ENCODE data around the gene FBXW8.

FBXW8 gene

DNA sequence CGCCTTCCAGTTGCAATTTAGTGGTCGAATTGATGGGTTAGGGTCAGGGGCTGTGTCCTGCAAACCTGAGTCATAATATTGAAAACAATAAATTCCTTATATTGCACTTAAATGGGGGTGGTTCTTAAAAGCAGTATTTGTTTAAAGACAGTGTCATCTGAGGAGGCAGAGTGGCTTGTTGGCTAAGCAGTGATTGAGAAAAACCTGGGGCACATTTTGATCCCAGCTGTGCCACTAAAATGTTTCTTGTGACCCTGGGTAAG is 48.4 kb downstream of the FBXW8 start:
- DNase-seq: no peak

DNA sequence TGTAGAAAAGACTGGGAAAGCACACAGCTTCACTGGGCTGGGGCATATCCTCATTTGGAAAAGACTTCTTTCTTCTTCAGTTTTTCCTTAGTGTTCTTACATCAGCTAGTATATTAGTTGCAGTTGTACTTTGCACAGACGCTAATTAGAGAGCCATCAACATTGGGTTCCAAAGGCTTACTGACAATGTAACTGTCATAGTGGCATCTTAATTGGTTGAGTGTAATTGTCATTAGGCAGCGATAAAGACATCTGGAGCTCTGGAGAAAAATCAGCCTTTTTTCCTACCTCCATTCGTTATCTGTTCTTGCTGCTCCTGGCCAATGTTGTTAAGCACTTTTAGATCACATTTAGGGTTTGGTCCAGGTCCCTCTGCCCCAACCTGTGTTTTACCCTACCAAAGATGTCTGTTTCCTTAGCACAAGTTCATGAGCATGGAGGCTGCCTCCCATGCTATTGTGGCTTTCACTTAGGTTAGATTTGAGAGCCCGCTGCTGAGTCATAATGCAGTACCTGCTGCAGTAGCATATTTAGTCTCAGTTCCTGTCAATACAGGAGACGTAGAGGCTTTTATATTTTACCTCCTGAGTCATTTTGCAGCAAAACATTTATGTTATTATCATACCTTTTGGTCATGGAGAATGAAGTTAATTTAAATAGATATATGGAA is 49.2 kb downstream of the FBXW8 start:
- no peak for DNase-seq

DNA sequence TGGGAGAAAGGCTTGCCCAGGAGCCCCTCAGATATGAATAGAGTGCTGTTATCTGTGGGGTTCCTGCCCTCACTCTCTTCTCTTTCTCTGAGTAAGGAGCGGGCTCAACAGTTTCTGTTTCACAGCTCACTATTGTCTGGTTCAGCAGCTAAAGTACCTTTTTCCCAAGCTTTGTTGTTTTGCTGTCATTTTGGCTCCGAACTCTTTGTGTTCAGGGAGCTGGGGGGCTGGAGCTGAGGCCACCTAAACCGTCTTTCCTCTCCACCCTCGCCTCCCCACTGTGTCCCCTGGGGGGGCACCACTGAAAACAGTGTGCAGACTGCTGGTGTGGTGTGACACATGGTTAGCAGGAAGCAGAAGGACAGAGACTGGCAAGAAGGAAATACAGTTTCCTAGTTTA is 51.4 kb downstream of the FBXW8 start:
- DNase-seq: no peak

DNA sequence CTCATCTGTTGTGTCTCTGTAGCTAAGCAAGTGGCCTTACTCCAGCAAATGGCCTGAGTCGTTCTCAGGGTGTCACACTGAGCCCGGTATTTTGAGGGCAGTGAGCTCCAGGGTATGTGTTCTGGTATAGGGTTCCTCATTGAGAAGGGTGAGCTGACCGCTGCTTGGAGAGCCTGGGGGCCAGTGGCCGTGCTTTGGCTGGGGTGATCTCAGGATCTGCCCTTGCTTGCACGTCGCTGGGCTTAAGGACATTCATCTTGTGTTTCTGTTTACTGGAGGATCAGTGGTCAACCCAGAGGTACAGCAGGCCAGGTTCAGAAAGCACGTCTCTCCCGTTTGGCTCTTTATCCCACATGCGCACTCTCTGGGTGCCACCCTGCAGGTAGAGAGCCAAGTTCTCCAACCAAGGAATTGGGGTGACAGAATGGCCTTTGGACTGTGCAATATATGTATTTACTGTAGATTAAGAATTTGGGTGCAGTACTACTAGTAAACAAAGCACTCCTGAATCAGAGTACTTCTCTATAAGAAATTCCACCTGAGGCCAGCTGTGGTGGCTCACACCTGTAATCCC is 52.1 kb downstream of the FBXW8 start:
- DNase-seq: no peak

DNA sequence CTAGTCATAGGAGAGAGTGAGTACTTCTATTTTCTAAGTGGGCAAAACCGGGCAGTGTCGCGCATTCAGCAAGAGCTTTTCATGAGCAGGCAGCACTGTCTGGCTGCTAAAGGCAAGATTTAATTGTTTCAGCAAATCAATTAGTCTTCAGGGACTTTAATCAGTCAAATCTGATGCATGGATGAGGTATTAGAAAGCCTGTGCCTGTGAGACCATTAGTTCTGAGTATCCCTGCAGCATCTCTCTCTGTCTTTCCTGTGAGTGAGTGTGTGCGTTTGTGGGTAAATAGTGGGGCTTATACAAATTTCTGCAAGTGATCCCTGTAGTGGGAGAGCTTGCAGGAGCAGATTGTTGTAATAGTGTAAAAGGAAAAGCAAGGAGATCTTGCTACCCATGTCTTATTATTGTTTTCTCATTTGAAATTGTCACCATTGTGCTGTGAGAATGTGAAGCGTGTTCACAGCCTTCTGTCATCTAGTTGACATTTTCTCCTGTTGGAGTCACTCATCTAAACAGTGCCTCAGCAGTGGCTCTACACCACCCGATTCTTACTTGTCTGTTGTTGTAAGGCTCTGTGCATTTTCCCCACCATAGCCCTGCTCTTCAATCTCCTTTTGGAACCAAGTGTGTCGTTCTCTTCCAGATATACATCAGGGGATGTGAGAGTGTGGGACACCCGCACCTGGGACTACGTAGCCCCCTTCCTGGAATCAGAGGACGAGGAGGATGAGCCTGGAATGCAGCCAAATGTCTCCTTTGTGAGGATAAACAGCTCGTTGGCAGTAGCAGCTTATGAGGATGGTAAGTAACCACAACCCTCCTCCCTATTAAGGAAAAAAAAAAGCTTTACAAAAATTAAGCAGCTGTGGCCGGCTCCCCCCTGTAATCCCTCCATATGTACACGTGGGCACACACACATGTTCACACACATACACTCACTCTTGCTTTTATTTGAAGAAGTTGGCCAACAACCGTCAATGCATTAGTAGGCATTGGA is 53.6 kb downstream of the FBXW8 start:
- DNase-seq: no peak

DNA sequence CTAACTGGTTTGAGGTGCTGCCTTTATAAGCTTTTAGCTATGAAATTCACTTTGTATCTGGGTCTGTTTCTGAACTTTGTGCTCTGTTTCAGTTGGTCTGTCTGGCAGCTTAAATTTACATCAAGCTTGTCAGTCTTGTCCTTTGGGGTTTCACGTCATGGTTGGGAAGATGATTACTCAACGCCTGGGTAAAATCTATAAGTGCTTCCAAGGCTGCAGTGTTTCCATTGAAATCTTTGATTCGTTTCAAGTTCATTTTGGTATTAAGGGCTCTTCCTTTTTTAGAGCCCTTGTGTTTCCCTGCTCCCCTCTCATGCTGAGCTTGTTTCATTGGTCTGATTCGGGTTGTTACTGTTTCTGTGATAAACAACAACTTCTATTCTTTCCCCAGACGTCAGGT is 58.2 kb downstream of the FBXW8 start:
- no peak for DNase-seq

DNA sequence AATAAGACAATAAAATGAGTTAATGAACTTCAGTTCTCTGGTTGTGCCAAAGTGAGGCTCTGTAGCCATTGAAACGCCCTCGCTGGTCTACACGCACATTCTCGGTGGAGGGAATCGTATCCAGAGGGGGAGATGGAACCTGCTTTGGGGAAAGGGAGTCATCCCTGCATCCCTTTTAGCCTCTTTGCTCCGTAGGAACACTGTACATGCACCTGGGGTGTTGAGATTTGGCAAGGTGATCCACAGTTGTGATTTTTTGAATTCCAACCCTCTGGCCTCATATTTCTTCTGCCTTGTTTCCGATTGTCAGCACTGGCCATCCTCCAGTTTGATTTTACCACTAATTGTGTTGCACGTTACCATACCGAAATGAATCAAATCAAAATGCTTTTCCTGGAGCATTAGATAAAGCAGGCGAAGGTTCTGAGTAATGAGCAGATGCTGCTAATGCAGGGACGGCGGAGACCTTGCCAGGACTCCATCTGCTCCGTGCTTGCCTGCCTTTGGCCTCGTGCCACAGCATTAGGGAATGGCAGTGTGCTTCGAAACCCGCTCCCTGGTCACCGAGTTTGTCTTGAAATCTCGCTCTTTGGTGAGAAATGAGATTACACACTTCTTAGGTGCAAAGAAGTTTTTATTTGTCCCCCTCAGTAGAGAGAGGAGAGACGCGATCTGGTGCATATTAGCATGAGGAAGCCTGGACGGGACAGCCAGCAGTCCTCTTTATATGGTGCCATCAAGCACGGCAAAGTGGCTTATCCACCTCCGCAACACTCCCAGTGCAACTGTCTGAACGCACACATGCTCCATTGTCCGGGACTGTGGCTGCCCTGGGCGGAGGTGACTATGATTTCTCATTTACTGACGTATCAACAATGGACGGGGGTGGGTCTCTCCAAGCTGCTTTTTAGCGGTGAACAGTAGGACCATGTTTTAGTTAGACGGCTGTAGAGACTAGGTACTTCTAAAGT is 59.1 kb downstream of the FBXW8 start:
- DNase-seq: no peak

DNA sequence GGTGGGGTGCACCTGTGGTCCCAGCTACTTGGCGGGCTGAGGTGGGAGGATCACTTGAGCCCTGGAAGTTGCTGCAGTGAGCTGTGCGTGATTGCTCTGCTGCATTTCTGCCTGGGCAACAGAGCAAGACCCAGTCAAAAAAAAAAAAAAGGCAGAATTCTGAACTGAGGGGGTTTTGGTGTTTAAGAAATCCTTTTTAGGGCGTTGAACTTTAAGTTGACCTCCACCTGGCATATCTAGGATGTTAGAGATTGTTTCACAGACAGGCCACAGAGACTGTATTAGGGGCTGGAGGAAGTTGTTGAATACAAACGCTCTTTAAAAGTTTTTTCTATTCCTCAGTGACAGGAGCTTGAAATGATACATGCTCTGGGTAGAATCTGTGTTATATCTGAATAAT is 60.5 kb downstream of the FBXW8 start:
- DNase-seq: no peak

DNA sequence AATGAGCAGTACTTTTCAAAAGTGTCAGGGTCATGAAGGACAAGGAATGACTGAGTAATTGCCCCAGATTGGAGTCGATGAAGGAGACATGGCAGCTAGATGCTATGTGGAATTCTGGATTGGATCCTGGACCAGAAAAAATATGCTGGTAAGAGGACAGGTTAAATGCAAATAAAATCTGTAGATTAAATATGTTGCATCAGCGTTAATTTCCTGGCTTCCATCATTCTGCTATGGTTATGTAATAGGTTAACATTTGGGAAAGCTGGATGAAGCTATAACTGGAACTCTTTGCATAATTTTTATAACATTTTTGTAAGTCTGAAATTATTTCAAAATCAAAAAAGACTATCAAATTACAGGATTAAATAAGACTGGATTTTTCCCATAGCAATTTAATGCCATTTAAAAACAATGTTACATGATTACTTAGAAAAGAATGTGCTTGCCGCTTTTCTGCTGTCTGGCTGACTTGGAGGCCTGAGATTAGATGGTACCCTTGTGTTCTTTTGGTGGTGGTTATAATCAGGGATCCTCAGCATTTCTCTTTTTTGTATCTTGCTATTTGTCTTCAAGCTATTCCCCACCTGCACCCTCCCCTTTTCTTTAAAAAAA is 65.1 kb downstream of the FBXW8 start:
- DNase-seq: no peak

DNA sequence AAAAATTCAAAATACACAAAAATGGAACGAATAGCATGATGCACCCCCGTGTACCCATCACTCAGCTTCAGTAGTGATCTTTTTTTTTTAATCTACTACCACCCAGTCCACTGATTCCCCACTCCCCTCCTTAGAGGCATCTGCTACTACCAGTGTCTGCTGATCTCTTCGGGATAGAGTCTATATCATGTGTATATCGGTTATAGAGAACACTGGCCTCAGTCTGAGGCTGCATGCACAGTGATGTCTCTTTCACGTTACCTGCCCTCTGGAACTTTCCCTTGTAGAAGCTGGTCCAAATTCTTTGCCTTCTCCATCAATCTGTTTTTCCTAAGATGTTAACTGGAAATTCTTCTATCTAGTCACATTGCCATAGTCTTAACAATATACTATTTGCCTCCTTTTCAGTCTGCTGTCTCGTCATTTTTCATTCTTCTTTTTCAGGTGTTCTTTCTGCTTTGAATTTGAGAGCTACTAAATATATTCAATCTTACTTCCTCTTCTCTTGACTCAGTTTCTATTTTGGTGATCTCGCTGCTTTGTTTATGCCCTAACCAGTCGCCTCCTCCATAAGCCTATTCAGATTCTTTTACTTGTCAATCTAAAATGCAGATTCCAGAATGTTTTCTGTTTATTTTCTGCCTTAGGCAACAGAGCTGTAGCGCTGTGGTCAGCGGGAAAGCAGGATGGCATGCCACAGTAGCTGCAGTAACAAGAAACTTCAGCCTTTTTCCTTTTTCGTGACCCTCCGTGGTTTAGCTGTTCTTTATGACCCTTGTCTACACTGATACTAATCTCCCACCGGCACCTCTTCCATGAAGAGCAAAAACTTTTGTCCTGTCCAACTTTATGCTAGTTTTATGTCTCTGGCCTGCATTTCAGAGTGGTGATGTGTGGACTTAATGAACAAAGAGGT is 67.0 kb downstream of the FBXW8 start:
- DNase-seq: no peak

DNA sequence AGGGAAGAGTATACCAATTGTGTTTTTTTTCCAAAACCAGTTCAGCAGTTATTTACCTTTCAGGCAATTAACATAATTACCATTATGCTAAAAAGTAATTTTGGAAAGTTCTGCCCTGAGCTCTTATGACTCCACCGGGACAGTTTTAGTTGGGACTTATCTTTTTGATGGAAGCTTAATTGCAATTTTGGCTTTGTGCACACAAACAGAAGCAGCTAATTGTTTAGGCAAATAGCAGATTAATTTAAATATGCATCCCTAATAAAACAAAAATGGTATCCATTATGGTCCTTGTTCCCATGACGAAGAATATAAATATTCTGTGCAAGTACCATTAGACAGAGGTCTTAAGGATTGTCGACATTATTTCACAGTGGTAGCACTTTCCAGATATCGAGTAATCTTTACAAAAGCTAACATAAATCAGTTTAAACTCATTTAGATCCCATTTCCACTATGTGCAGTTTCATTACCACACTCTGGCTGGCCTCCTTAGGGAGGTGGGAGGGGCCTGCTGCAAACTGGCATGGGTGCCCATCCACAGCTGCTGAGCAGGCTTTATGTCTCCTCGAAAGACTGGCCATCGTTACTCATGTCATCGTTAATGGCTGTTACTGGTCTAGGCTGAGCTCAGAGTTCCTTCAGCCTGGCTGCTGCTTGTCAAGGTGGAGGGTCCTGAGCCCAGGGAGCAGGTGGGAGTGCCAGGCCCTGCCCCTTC is 68.2 kb downstream of the FBXW8 start:
- DNase-seq: no peak

DNA sequence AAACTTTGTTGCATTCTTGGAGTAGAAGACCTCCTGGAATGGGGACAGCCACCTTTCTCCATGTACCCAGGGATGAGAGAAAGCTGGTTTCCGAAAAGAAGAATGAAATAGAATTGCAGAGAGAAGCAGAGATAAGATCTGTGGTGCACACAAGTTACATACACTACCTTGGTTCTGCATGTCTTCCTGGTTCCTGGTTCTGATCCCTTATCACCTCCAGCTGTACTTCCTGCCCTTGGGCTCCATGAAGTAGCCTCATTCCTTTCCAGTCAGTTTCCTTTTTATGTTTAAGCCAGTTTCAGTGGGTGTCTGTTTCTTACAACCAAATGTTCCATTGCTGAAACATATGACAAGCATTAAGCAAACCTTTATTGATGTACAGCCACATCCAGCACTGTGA is 69.3 kb downstream of the FBXW8 start:
- DNase-seq: no peak

DNA sequence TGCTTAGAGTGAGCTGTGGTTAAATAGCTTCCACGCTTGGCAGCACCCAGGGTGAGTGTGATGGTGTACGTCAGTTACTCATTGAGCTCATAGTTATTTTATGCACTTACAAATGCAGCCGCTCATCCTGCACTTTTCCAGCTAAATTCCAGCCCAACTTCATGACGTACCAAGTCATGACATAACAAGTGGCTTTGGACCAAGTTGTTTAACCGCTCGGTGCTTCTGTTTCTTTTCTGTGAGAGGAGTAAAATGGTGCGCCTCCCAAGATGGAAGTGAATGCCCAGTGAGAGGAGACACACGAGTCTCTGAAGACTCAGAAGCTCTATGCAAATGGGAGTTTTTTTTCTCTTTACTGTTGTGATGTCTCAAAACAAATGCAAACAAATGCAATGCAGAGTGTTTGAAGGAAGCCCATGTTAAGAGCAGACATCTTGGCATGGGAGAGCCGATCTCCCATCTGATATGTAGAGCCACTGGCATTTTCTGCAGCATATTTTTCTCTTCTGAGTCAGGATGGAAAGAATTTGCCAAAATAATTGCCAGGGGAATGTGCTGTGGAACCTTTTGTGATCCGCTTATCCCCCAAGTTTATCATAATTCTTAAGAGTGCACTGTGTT is 72.2 kb downstream of the FBXW8 start:
- DNase-seq: no peak

DNA sequence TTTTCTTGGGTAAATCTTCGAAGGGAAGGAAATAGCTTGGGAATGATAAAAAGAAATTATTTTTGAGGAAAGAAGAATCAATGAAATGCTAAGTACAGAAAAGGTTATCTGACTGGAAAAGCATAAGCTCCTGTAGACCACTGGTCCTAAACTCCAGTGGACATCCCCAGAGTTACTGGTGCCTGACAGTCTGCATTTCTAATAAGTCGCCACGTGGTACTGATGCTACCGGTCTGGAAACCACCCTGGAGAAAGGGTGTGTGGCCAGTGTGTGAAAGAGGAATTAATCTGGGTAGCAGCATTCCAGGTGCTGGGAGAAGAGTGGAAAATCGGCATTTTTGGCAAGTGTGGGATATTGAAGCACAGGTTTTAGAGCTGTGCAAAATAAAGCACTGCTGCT is 73.3 kb downstream of the FBXW8 start:
- DNase-seq: no peak

DNA sequence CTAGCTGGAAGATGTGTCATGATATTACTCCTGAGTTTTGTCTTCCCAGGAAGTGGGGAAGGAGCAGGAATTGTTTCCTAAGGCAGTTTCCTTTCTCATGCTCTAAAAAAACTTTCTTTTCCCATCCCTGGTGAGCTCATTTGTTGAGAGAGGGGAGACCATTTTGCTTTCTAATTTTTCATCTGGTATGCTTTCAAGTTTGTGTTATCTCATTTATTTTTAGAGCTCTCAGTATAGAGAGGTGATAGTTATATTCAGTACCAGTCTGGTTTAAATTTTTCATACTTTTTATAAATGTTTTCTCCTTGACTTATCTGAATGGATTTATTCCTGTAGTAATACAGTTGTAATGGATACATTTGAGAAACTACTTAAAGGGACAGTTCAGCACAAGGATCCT is 79.6 kb downstream of the FBXW8 start:
- no peak for DNase-seq

DNA sequence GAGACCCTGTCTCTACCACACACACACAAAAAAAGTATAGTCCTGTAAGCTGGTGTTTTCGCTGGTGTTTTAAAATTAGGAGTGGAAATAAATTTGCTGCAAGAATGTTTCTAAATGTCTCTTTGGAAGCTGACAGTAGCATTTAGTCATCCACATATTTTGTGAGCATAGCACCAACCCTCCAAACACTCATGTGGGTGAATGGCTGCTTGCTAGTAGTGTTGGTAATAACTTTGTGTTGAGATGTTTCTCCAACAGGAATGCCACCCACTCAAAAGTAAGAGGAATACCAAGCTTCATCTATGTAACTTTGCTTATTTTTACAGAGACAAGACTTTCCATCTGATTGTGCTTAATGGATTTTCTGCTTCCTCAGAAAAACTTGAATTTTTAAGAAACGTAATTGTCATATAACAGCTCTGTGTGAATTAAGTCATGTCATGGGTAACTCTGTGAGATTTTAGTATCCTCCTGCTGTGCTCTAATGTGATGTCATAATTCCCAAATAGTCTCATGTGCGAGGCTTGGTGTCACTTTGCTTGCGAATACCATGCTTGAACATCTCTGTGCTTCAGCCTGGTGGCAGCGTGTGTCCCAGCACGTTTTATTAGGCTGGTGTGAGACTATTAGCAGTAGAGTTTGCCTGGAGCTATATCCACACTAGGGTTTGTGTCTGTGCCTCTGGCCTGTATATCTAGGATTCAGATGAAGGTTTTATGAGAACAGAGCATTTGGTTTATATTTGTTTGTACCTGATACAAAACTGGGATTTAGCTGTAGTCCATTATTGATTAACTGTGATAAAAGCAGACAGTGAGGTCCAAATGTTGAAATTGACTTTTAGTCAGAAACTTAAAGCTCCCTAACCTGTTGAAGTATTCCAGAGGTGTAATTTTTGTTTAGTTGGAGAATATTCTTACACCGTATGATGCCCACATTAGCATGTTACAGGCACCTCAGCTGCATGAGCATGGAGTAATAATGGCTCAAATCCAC is 80.5 kb downstream of the FBXW8 start:
- no peak for DNase-seq

DNA sequence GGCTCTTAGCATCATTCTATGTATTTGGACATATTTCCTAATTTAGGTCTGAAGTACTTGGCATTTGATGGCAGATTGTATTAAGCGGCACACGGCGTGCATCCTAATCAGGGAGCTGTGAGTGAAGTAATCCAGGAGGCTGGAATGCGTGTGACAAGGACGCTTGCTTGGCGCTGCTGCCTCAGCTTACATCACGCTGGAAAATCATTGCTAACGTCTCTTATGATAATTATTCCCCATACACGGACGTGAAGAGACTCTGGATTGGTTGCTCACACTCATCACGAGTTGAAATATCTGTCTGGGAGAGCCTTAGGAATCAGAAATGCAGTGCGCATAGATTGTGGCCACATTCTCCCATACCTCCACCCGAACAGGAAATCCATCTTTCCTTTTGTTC is 85.3 kb downstream of the FBXW8 start:
- DNase-seq: no peak

DNA sequence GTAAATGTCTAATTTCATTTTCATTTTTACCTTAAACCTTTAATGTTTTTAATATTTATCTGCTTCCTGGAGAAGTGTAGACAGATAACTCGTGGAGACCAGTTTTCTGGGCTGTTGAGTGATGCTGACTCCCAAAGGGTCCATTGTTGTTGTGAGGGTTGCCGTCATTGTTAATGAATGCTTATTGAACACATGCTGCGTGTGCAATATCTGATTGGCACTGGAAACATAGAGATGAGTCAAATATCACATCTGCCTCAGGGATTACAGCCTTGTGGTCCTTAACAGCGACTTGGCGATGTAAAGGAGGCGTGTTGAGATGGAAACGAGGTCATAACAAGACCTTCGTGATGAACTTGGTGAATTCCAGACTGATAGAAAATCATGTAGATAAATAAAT is 85.9 kb downstream of the FBXW8 start:
- no peak for DNase-seq

DNA sequence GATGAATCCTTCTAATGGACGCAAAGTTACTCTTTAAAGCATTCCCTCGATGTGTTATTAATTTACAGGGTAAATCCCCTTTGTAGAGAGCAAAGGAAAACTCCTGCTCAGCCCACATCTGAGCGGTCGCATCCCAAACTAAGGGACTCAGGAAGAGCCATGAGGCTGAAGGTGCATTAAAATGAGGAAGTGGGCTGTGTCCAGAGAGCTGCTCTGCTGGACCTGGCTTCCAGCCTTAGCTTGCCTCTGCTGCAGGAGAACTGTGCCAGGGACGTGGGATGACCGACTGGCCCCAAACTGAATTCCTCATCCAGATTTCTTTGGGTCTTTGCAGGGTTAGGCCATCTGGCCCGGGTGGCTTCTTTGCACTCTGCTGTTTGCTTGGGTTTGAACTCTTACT is 88.3 kb downstream of the FBXW8 start:
- DNase-seq: no peak
